ENCODE measurements around the gene RIT2.

The RIT2 gene

GRCh38 chr18:42706029-42706608, 409.4 kb downstream of the RIT2 start:
- Histone ChIP-seq H3K9me3 (ENCODE audit: control insufficient read depth, insufficient read depth, low read length) (no peaks in the 10 kb centered on the region), H3K9ac (ENCODE audit: low read depth, low read length) (no peak overlapping the region), H3K36me3 (ENCODE audit: insufficient read depth, low read length) (no peaks in the 10 kb centered on the region)

More at GRCh38 chr18:42706029-42706608, 409.4 kb downstream of the RIT2 start:
- H3K4me1 ChIP-seq (ENCODE audit: insufficient read depth, low read length) = peaks cover 12% of the 10 kb centered on the region
